ENCODE data around the gene SCG3.
A peak's percentile ranks its signal among the peaks of the same experiment; 100 is the strongest.

Gene SCG3

GRCh38 chr15:51731549-51732267 lies 50.4 kb downstream of the SCG3 start:
- no peak for DNase-seq

- no peak for DNase-seq
Measured at GRCh38 chr15:51732646-51733045, 51.3 kb downstream of the SCG3 start.

- DNase-seq, result no peak
Measured at GRCh38 chr15:51735228-51736010, 54.1 kb downstream of the SCG3 start.

GRCh38 chr15:51736069-51736468 lies 54.8 kb downstream of the SCG3 start:
- DNase-seq, result no peak

- peak; percentile 41 for DNase-seq
Measured at GRCh38 chr15:51736751-51737521, 55.6 kb downstream of the SCG3 start.

- peak; percentile 56 for DNase-seq
Measured at GRCh38 chr15:51737522-51738305, 56.4 kb downstream of the SCG3 start, which contains the start of gene LYSMD2. Gene LYSMD2, minus strand, starts transcription at chr15:51737655. Its CDS starts 33 bp downstream, at chr15:51737622.

GRCh38 chr15:51738553-51738952 lies 57.2 kb downstream of the SCG3 start:
- no peak for DNase-seq

GRCh38 chr15:51739061-51739712 lies 57.9 kb downstream of the SCG3 start:
- DNase-seq, result no peak

GRCh38 chr15:51749307-51749706 lies 68.0 kb downstream of the SCG3 start:
- no peak for DNase-seq

- DNase-seq, result no peak
Measured at GRCh38 chr15:51750186-51750585, 68.9 kb downstream of the SCG3 start.

GRCh38 chr15:51750792-51751696 lies 69.7 kb downstream of the SCG3 start, which contains the start of gene TMOD2:
Gene TMOD2, plus strand, starts transcription at chr15:51751597. Its CDS starts 14,845 bp downstream, at chr15:51766442.
- peak; percentile 15 for DNase-seq

- DNase-seq, result no peak
Measured at GRCh38 chr15:51751697-51752683, 70.7 kb downstream of the SCG3 start.

GRCh38 chr15:51752888-51753287 lies 71.6 kb downstream of the SCG3 start:
- no peak for DNase-seq

GRCh38 chr15:51754267-51754666 lies 73.0 kb downstream of the SCG3 start:
- DNase-seq, result no peak

GRCh38 chr15:51755790-51756189 lies 74.5 kb downstream of the SCG3 start:
- no peak for DNase-seq

- no peak for DNase-seq
Measured at GRCh38 chr15:51756482-51756881, 75.2 kb downstream of the SCG3 start.

- DNase-seq, result no peak
Measured at GRCh38 chr15:51757450-51757849, 76.1 kb downstream of the SCG3 start.

- DNase-seq, result no peak
Measured at GRCh38 chr15:51758645-51759044, 77.3 kb downstream of the SCG3 start.

- DNase-seq, result no peak
Measured at GRCh38 chr15:51759557-51760070, 78.3 kb downstream of the SCG3 start.
